Loucy (cell line): ENCODE data around the gene EAF2.

ENCODE experiments used
- EZH2phosphoT487 ChIP-seq: fragments of 200-600 bp; IDR thresholded peaks from 2 replicates; pipeline ENCODE4 v1.6.1; 2018; ENCODE audit warnings: antibody characterized with exemption, mild to moderate bottlenecking, moderate library complexity, borderline replicate concordance
- TF ChIP-seq, protein P1 (sequence below): fragments of 200-600 bp; sonication (generic); conservative IDR thresholded peaks from 2 replicates; pipeline ENCODE4 v1.5.1; 2014; ENCODE audit warnings: mild to moderate bottlenecking, antibody characterized with exemption, low read length

DNA sequence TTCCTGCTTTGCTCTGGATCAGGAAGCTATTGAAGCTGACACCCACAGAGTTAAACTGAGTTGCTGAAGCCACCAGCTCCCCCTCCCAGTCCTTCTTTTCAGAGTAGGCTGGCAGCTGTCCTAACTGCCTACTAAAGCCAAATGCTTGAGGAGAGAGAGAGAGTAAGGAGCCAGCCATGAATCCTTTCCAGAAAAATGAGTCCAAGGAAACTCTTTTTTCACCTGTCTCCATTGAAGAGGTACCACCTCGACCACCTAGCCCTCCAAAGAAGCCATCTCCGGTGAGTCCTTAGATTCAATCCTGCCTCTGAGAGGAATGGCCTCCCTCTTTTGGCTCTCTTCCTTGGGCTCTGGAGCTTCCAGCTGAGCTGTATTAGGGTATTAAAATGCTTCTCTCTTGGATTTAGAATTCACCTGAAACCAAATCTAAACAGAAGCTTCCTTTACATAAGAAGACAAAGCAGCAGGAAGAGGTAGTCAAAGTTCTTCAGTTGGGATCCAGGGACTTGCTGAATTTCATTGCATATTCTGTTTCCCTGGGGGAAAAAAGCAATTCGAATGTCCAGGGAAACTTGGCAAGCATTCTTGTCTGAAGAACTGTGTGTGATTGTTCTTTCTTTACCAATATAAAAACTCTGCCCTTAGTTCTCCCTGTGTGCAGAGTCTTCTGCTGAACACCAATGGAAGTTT lies 59.4 kb downstream of the EAF2 start, which contains the start of gene SLC15A2:
- TF ChIP-seq, protein P1, sequence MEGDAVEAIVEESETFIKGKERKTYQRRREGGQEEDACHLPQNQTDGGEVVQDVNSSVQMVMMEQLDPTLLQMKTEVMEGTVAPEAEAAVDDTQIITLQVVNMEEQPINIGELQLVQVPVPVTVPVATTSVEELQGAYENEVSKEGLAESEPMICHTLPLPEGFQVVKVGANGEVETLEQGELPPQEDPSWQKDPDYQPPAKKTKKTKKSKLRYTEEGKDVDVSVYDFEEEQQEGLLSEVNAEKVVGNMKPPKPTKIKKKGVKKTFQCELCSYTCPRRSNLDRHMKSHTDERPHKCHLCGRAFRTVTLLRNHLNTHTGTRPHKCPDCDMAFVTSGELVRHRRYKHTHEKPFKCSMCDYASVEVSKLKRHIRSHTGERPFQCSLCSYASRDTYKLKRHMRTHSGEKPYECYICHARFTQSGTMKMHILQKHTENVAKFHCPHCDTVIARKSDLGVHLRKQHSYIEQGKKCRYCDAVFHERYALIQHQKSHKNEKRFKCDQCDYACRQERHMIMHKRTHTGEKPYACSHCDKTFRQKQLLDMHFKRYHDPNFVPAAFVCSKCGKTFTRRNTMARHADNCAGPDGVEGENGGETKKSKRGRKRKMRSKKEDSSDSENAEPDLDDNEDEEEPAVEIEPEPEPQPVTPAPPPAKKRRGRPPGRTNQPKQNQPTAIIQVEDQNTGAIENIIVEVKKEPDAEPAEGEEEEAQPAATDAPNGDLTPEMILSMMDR, result no peak
- TF ChIP-seq EZH2phosphoT487, result no peak
